K562 (cell line): ENCODE measurements around the gene CPSF2. TPM values are rescaled to one million over a fixed set of nuclear protein-coding genes. Genes with fewer than 3 reads are reported as not detected.

Experiments
- ATF6 ChIP-seq: sonication (generic); formaldehyde crosslinking; IDR thresholded peaks from 2 replicates; pipeline ENCODE4 v1.4.0; 2020; ENCODE audit warnings: mild to moderate bottlenecking, missing genetic modification reagents
- CHD4 ChIP-seq: fragments of 200-600 bp; sonication (generic); IDR thresholded peaks from 3 replicates; pipeline ENCODE4 v1.6.1; 2012; ENCODE audit warnings: low read depth, mild to moderate bottlenecking, mixed read lengths, low read length, inconsistent platforms; ENCODE audit not compliant: insufficient read depth, insufficient replicate concordance, poor library complexity, severe bottlenecking
- ETS1 ChIP-seq: conservative IDR thresholded peaks from 2 replicates; pipeline ENCODE4 v1.6.1; 2011; ENCODE audit warnings: low read depth, mild to moderate bottlenecking, low read length; ENCODE audit not compliant: control insufficient read depth
- EZH2 ChIP-seq: IDR thresholded peaks from 2 replicates; pipeline ENCODE4 v1.6.1; 2012; ENCODE audit warnings: low read depth, mild to moderate bottlenecking, inconsistent platforms, low read length, borderline replicate concordance
- FUS ChIP-seq: fragments of 200-400 bp; formaldehyde crosslinking; optimal IDR thresholded peaks from 2 replicates; pipeline ENCODE3; 2017; ENCODE audit warnings: low read depth, low read length
- HNRNPLL ChIP-seq: fragments of 200-400 bp; formaldehyde crosslinking; IDR thresholded peaks from 2 replicates; pipeline ENCODE4 v1.6.1; 2017; ENCODE audit warnings: low read length, low read depth, mild to moderate bottlenecking; ENCODE audit not compliant: poor library complexity, severe bottlenecking
- KLF13 ChIP-seq: fragments of 450-650 bp; IDR thresholded peaks from 2 replicates; pipeline ENCODE4 v1.6.1; 2016; ENCODE audit warnings: missing genetic modification characterization, low read depth, mild to moderate bottlenecking, missing compliant biosample characterization, moderate library complexity, borderline replicate concordance
- LEF1 ChIP-seq: fragments of 450-650 bp; IDR thresholded peaks from 2 replicates; pipeline ENCODE4 v1.6.1; 2016; ENCODE audit warnings: mild to moderate bottlenecking
- MAZ ChIP-seq, 2 experiments: fragments of 450-650 bp in 1 of 2; sonication (generic) in 1 of 2; formaldehyde crosslinking; IDR thresholded peaks in 1 of 2; conservative IDR thresholded peaks in 1 of 2; 2 replicates each; pipeline versions ENCODE4 v1.4.0 to v1.5.0; 2020; ENCODE audit warnings: mild to moderate bottlenecking in 1 of 2, missing genetic modification reagents in 1 of 2
- MTA2 ChIP-seq: fragments of 450-650 bp; IDR thresholded peaks from 2 replicates; pipeline ENCODE4 v1.6.1; 2016; ENCODE audit warnings: low read depth
- MTF1 ChIP-seq: fragments of 250-450 bp; sonication (Bioruptor Pico); IDR thresholded peaks from 2 replicates; pipeline ENCODE4 v1.9.0; 2021; ENCODE audit warnings: moderate library complexity, mild to moderate bottlenecking, inconsistent platforms, borderline replicate concordance
- NFIX ChIP-seq: fragments of 250-450 bp; sonication (Bioruptor Pico); IDR thresholded peaks from 2 replicates; pipeline ENCODE4 v1.4.0; 2020; ENCODE audit warnings: low read depth, mild to moderate bottlenecking, moderate library complexity
- NR4A1 ChIP-seq, 2 experiments: fragments of 250-450 bp in 1 of 2; fragments of 450-650 bp in 1 of 2; sonication (Bioruptor Pico) in 1 of 2; IDR thresholded peaks; 2 replicates each; pipeline versions ENCODE4 v1.4.0 to v1.6.1; 2016 to 2020; ENCODE audit warnings: mild to moderate bottlenecking in 2 of 2, missing compliant biosample characterization in 1 of 2, missing genetic modification characterization in 1 of 2, moderate library complexity in 1 of 2
- PRDM10 ChIP-seq: fragments of 450-650 bp; IDR thresholded peaks from 2 replicates; pipeline ENCODE4 v1.6.1; 2018; ENCODE audit not compliant: partially characterized antibody
- SMAD4 ChIP-seq: fragments of 250-450 bp; sonication (Bioruptor Pico); conservative IDR thresholded peaks from 2 replicates; pipeline ENCODE4 v1.8.0; 2021; ENCODE audit warnings: inconsistent platforms, mild to moderate bottlenecking, moderate library complexity
- SRSF1 ChIP-seq: fragments of 200-400 bp; formaldehyde crosslinking; IDR thresholded peaks from 2 replicates; pipeline ENCODE4 v1.6.1; 2017; ENCODE audit warnings: mild to moderate bottlenecking, low read depth, low read length, moderate library complexity
- SRSF3 ChIP-seq: fragments of 200-400 bp; formaldehyde crosslinking; IDR thresholded peaks from 2 replicates; pipeline ENCODE4 v1.6.1; 2016; ENCODE audit warnings: mild to moderate bottlenecking, low read length, moderate library complexity; ENCODE audit not compliant: insufficient read depth
- SUPT5H ChIP-seq: fragments of 450-650 bp; IDR thresholded peaks from 2 replicates; pipeline ENCODE4 v1.6.1; 2016
- TCFL5 ChIP-seq: fragments of 250-450 bp; sonication (Bioruptor Pico); conservative IDR thresholded peaks from 2 replicates; pipeline ENCODE4 v1.6.1; 2021; ENCODE audit warnings: mild to moderate bottlenecking, moderate library complexity, matching md5 sums
- ZNF24 ChIP-seq: fragments of 450-650 bp; IDR thresholded peaks from 2 replicates; pipeline ENCODE4 v1.6.1; 2016
- ZNF354B ChIP-seq: fragments of 250-450 bp; sonication (Bioruptor Pico); IDR thresholded peaks from 2 replicates; pipeline ENCODE4 v1.4.0; 2020
- polyA plus RNA-seq, 8 experiments: library from polyadenylated mRNA; depleted of rRNA in 4 of 8; stranded (reverse) in 5 of 8; unstranded in 3 of 8; fragments of >200 nt; fragmentation: Nextera tagmentation in 2 of 8; fragmentation: Illumina TruSeq in 1 of 8; extraction: Ambion mirVana in 2 of 8; extraction: Trizol in 1 of 8; gene quantifications; 2 replicates each; pipeline versions ENCODE4 v1.2.1 to v1.2.3, GENCODE V29; 2011 to 2014; ENCODE audit warnings: inconsistent platforms in 1 of 8, missing spikeins in 1 of 8
- total RNA-seq, 7 experiments: library from RNA; depleted of rRNA in 6 of 7; stranded (reverse); fragments of >200 nt in 6 of 7; fragmentation: Illumina TruSeq in 2 of 7; extraction: Trizol in 2 of 7; gene quantifications; 2 replicates each; pipeline versions ENCODE4 v1.2.1 to v1.2.3, GENCODE V29; 2011 to 2021; ENCODE audit warnings: low replicate concordance in 1 of 7

CPSF2 gene
- total and polyA plus RNA-seq, 9 of the 15 experiments (the other 6 are each of a cell fraction or from before 2014, with no cell fraction given) = 20.8 to 71.3 (median 49.0) TPM

GRCh38 chr14:92121670-92122350 is at the start of gene CPSF2, which contains the start of gene NDUFB1 (continued):
- TF ChIP-seq ATF6 (CRISPR knock-in tag) (no peak), MTF1 (CRISPR knock-in tag) (no peak), SUPT5H (peak; percentile 90), NFIX (CRISPR knock-in tag) (no peak), HNRNPLL (no peak), ZNF24 (no peak), ETS1 (0 out of 2 replicates have a peak, but pooled peaks have one; percentile 34), EZH2 (no peak), PRDM10 (peak; percentile 100), SRSF1 (no peak), TCFL5 (CRISPR knock-in tag) (no peak), SMAD4 (peak; percentile 49; the same call in 1 of the 2 replicates), KLF13 (tag) (no peak), ZNF354B (CRISPR knock-in tag) (no peak), LEF1 (no peak), CHD4 (no peak), FUS (no peak), SRSF3 (no peak), MAZ (CRISPR knock-in tag; conservative IDR thresholded peaks at IDR 0.05 in 1 of 2, IDR thresholded peaks at IDR 0.05 in 1 of 2) (peak in 1 of 2 experiments; percentile 20; a peak in 1 of 4 replicates), MTA2 (no peak), NR4A1 (CRISPR knock-in tag; IDR thresholded peaks at IDR 0.05) (no peak), NR4A1 (tag; IDR thresholded peaks at IDR 0.05) (no peak)
